ENCODE measurements around the gene KCNQ2. TPM values are rescaled to one million over a fixed set of nuclear protein-coding genes. Genes with fewer than 3 reads are reported as not detected.

The KCNQ2 gene
- total and polyA plus RNA-seq, 4 donors: not detected

GRCh38 chr20:63466250-63466825 is 6.1 kb downstream of the KCNQ2 start:
- no peak for DNase-seq (ENCODE audit: low spot score)
- H3K9ac ChIP-seq (ENCODE audit: low read depth in 1 of 2, low read length in 2 of 2): no peak overlapping the region
- H3K27me3 ChIP-seq (ENCODE audit: control insufficient read depth in 4 of 4, insufficient read depth in 4 of 4, low read length in 3 of 4): peaks cover 3 to 8% (median 5%) of the 10 kb centered on the region in 4 donors
- H3K4me3 ChIP-seq (ENCODE audit: low read depth in 1 of 3, low read length in 3 of 3): no peak overlapping the region
- H3K4me1 ChIP-seq (ENCODE audit: control insufficient read depth in 4 of 4, insufficient read depth in 4 of 4, low read length in 3 of 4): peaks cover 0 to under 1% (median 0%) of the 10 kb centered on the region in 4 donors
- no peaks in the 10 kb centered on the region for H3K36me3 ChIP-seq (ENCODE audit: control insufficient read depth in 4 of 4, insufficient read depth in 3 of 4, low read depth in 1 of 4, low read length in 3 of 4)
- WGBS: 80% methylated on average over 55 of the region's 55 CpGs
- TF ChIP-seq NR2F2 (IDR thresholded peaks at IDR 0.05) (no peak), TAF1 (conservative IDR thresholded peaks at IDR 0.05) (no peak), HNF4G (IDR thresholded peaks at IDR 0.05) (no peak), EGR1 (IDR thresholded peaks at IDR 0.05; ENCODE audit: low read depth in 2 of 2) (no peak), GABPA (IDR thresholded peaks at IDR 0.05 in 1 of 2, conservative IDR thresholded peaks at IDR 0.05 in 1 of 2) (no peak), CTCF (IDR thresholded peaks at IDR 0.05; ENCODE audit: low read depth, low read length, missing input control) (no peak)
- no peak overlapping the region for H3K27ac ChIP-seq (ENCODE audit: low read depth in 1 of 2, low read length in 2 of 2)
- no peaks in the 10 kb centered on the region for H3K9me3 ChIP-seq (ENCODE audit: control insufficient read depth in 4 of 4, low read length in 3 of 4)

GRCh38 chr20:63465380-63466249 is 6.8 kb downstream of the KCNQ2 start:
- no peak overlapping the region for H3K9ac ChIP-seq (ENCODE audit: low read depth in 1 of 2, low read length in 2 of 2)
- no peaks in the 10 kb centered on the region for H3K9me3 ChIP-seq (ENCODE audit: control insufficient read depth in 4 of 4, low read length in 3 of 4)
- no peak for DNase-seq (ENCODE audit: low spot score)
- H3K4me1 ChIP-seq (ENCODE audit: control insufficient read depth in 4 of 4, insufficient read depth in 4 of 4, low read length in 3 of 4): no peaks in the 10 kb centered on the region
- no peak for TF ChIP-seq HNF4A (conservative IDR thresholded peaks at IDR 0.05)
- no peak for TF ChIP-seq GABPA (IDR thresholded peaks at IDR 0.05 in 1 of 2, conservative IDR thresholded peaks at IDR 0.05 in 1 of 2)
- TF ChIP-seq RAD21 (IDR thresholded peaks at IDR 0.05): no peak
- no peak for TF ChIP-seq FOXA2 (IDR thresholded peaks at IDR 0.05)
- TF ChIP-seq, protein P1, sequence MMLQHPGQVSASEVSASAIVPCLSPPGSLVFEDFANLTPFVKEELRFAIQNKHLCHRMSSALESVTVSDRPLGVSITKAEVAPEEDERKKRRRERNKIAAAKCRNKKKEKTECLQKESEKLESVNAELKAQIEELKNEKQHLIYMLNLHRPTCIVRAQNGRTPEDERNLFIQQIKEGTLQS (IDR thresholded peaks at IDR 0.05): no peak
- no peak for TF ChIP-seq TAF1 (conservative IDR thresholded peaks at IDR 0.05)
- TF ChIP-seq YY1 (IDR thresholded peaks at IDR 0.05): no peak
- TF ChIP-seq FOXA1 (IDR thresholded peaks at IDR 0.05): no peak
- TF ChIP-seq EGR1 (IDR thresholded peaks at IDR 0.05; ENCODE audit: low read depth in 2 of 2): no peak
- TF ChIP-seq SP1 (IDR thresholded peaks at IDR 0.05): no peak
- no peak for TF ChIP-seq NR2F2 (IDR thresholded peaks at IDR 0.05)
- TF ChIP-seq JUND (IDR thresholded peaks at IDR 0.05): no peak
- no peak for TF ChIP-seq RXRA (IDR thresholded peaks at IDR 0.05)
- no peak for TF ChIP-seq HNF4G (IDR thresholded peaks at IDR 0.05)
- no peak for TF ChIP-seq REST (IDR thresholded peaks at IDR 0.05)
- TF ChIP-seq, protein P2, sequence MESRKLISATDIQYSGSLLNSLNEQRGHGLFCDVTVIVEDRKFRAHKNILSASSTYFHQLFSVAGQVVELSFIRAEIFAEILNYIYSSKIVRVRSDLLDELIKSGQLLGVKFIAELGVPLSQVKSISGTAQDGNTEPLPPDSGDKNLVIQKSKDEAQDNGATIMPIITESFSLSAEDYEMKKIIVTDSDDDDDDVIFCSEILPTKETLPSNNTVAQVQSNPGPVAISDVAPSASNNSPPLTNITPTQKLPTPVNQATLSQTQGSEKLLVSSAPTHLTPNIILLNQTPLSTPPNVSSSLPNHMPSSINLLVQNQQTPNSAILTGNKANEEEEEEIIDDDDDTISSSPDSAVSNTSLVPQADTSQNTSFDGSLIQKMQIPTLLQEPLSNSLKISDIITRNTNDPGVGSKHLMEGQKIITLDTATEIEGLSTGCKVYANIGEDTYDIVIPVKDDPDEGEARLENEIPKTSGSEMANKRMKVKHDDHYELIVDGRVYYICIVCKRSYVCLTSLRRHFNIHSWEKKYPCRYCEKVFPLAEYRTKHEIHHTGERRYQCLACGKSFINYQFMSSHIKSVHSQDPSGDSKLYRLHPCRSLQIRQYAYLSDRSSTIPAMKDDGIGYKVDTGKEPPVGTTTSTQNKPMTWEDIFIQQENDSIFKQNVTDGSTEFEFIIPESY (IDR thresholded peaks at IDR 0.05): no peak
- TF ChIP-seq, protein P3, sequence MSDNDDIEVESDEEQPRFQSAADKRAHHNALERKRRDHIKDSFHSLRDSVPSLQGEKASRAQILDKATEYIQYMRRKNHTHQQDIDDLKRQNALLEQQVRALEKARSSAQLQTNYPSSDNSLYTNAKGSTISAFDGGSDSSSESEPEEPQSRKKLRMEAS (IDR thresholded peaks at IDR 0.05): no peak
- TF ChIP-seq CTCF (IDR thresholded peaks at IDR 0.05; ENCODE audit: low read depth, low read length, missing input control): no peak
- peaks cover 0 to 10% (median 3%) of the 10 kb centered on the region in 4 donors for H3K27me3 ChIP-seq (ENCODE audit: control insufficient read depth in 4 of 4, insufficient read depth in 4 of 4, low read length in 3 of 4)
- H3K4me3 ChIP-seq (ENCODE audit: low read depth in 1 of 3, low read length in 3 of 3): no peak overlapping the region
- no peak overlapping the region for H3K27ac ChIP-seq (ENCODE audit: low read depth in 1 of 2, low read length in 2 of 2)
- WGBS: 77% methylated on average over 56 of the region's 56 CpGs
- no peaks in the 10 kb centered on the region for H3K36me3 ChIP-seq (ENCODE audit: control insufficient read depth in 4 of 4, insufficient read depth in 3 of 4, low read depth in 1 of 4, low read length in 3 of 4)
